ENCODE data around the gene FN1. TPM values are rescaled to one million over a fixed set of nuclear protein-coding genes. Genes with fewer than 3 reads are reported as not detected.

FN1 gene
- total and polyA plus RNA-seq, 8 donors = 42.0 to 861 (median 252) TPM

GRCh38 chr2:215452725-215453124 lies 16.9 kb upstream of the FN1 start:
- DNase-seq = no peak
- Histone ChIP-seq H3K36me3 (no peaks in the 10 kb centered on the region), H3K4me3 (no peak overlapping the region), H3K27me3 (no peaks in the 10 kb centered on the region), H3K27ac (no peak overlapping the region), H3K4me1 (no peaks in the 10 kb centered on the region), H3K9me3 (no peaks in the 10 kb centered on the region)
- intact Hi-C loops (cut with DNase I; ENCODE audit: low total_unique reads) = no loop called here
- WGBS, 5 donors = 75 to 83% (median 80%) methylated on average over 5 of the region's 5 CpGs
- TF ChIP-seq CTCF (IDR thresholded peaks at IDR 0.05) (no peak), EP300 (IDR thresholded peaks at IDR 0.05) (no peak), POLR2A (IDR thresholded peaks at IDR 0.05) (no peak), POLR2AphosphoS5 (IDR thresholded peaks at IDR 0.05) (no peak)

DNA sequence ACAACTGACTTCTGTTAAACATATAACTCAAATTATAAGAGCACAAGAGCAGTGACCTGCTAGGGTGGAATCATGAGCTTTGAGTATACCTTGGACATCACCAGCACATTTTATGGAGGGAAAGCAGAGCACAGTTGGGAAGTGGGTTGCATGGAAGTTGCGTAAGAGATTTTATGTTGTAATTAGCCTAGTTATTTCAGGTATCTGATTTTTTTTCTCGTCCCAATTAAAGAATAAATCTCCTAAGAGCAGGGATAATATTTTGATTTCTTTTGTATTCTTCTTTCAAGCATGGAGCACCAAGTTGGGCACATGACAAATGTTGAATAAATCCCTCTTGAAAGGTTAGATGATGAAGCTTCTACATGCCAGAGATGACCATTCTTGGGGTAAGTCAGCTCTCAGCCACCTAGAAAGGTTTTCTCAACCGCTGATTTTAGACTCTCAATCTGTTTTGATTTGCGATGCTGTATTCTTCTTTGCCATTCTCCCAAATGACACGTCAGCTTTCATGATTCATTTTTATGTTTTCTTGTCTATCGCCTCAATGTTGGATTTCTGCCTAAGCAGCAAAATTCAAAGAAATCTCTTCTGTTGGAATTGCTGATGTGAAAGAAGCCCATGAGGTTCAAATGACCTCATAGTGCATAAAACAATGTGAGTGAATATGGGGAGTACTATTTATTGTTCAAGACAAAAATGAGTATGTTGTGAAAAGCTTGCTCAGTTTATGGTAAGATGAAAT lies 15.3 kb upstream of the FN1 start:
- Histone ChIP-seq H3K27ac (no peak overlapping the region), H3K4me3 (no peak overlapping the region), H3K4me1 (no peaks in the 10 kb centered on the region), H3K27me3 (no peaks in the 10 kb centered on the region), H3K36me3 (no peaks in the 10 kb centered on the region), H3K9me3 (no peaks in the 10 kb centered on the region)
- 86 to 93% (median 92%) methylated on average over 6 of the region's 6 CpGs for WGBS, 5 donors
- intact Hi-C loops (cut with DNase I; ENCODE audit: low total_unique reads) = no loop called here
- DNase-seq = no peak
- TF ChIP-seq EP300 (IDR thresholded peaks at IDR 0.05) (no peak), POLR2A (IDR thresholded peaks at IDR 0.05) (no peak), POLR2AphosphoS5 (IDR thresholded peaks at IDR 0.05) (no peak), CTCF (IDR thresholded peaks at IDR 0.05) (no peak)

DNA sequence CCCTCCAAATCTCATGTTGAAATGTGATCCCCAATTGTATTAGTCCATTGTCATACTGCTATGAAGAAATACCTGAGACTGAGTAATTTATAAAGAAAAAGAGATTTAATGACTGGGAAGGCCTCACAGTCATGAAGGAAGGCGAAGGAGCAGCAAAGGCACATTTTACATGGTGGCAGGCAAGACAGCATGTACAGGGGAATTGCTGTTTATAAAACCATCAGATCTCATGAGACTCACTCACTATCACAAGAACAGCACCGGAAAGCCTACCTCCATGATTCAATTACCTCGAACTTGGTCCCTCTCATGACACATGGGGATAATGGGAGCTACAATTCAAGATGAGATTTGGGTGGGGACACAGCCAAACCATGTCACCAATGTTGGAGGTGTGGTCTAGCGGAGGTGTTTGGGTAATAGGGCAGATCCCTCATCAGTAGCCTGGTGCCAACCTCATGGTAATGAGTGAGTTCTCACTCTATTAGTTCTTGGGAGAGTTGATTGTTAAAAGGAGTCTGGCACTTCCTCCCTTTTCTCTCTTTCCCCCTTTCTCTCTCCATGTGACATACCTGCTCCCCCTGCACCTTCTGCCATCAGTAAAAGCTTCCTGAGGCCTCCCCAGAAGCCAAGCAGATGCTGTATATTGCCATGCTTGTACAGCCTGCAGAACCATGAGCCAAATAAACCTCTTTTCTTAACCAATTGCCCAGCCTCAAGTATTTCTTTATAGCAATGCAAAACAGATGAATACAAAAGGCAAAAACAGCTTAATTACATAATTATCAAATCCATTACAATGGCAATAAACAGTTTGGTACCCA lies 14.5 kb upstream of the FN1 start:
- Histone ChIP-seq H3K9me3 (no peaks in the 10 kb centered on the region), H3K4me1 (no peaks in the 10 kb centered on the region), H3K4me3 (no peak overlapping the region), H3K36me3 (no peaks in the 10 kb centered on the region), H3K27ac (no peak overlapping the region), H3K27me3 (no peaks in the 10 kb centered on the region)
- DNase-seq = no peak
- no peak for TF ChIP-seq CTCF (IDR thresholded peaks at IDR 0.05)
- TF ChIP-seq EP300 (IDR thresholded peaks at IDR 0.05) = no peak
- TF ChIP-seq POLR2A (IDR thresholded peaks at IDR 0.05) = no peak
- TF ChIP-seq POLR2AphosphoS5 (IDR thresholded peaks at IDR 0.05) = no peak
- intact Hi-C loops (cut with DNase I; ENCODE audit: low total_unique reads) = no loop called here
- WGBS, 5 donors = 86 to 95% (median 90%) methylated on average over 4 of the region's 4 CpGs

GRCh38 chr2:215447673-215448081 lies 11.8 kb upstream of the FN1 start:
- Histone ChIP-seq H3K4me1 (no peaks in the 10 kb centered on the region), H3K36me3 (no peaks in the 10 kb centered on the region), H3K27me3 (no peaks in the 10 kb centered on the region), H3K9me3 (no peaks in the 10 kb centered on the region), H3K27ac (no peak overlapping the region), H3K4me3 (no peak overlapping the region)
- no peak for TF ChIP-seq POLR2A (IDR thresholded peaks at IDR 0.05)
- TF ChIP-seq POLR2AphosphoS5 (IDR thresholded peaks at IDR 0.05) = no peak
- TF ChIP-seq EP300 (IDR thresholded peaks at IDR 0.05) = no peak
- TF ChIP-seq CTCF (IDR thresholded peaks at IDR 0.05) = no peak
- WGBS, 5 donors = 67 to 84% (median 78%) methylated on average over 3 of the region's 3 CpGs
- DNase-seq = no peak
- intact Hi-C loops (cut with DNase I; ENCODE audit: low total_unique reads) = loop anchor here (10.0 kb wide), 1 partner anchor 167 kb away; no protein-coding TSS in a partner anchor

Measured in stomach (tissue), 9 donors.